Kidney epithelial cell (primary cell): ENCODE data around the gene XXYLT1. TPM values are rescaled to one million over a fixed set of nuclear protein-coding genes. Genes with fewer than 3 reads are reported as not detected.

Experiments used
- DNase-seq: peaks from one replicate; pipeline ENCODE4 v3.0.0-alpha.2; 2010; ENCODE audit warnings: low read depth
- H3K27me3 ChIP-seq: 2 replicates; pipeline ENCODE4 v1.6.0; 2011; ENCODE audit warnings: low read length; ENCODE audit not compliant: control insufficient read depth, insufficient read depth
- H3K36me3 ChIP-seq: 2 replicates; pipeline ENCODE4 v1.5.1; 2011; ENCODE audit warnings: low read length; ENCODE audit not compliant: control insufficient read depth, insufficient read depth
- H3K4me3 ChIP-seq: 2 replicates; pipeline ENCODE4 v1.5.1; 2011; ENCODE audit warnings: low read depth, mild to moderate bottlenecking, control low read depth, low read length
- total RNA-seq: library from RNA; depleted of rRNA; stranded (reverse); fragments of >200 nt; gene quantifications from 2 replicates; pipeline ENCODE4 v1.2.3, GENCODE V29; 2015
- TF ChIP-seq, protein P1 (sequence below): IDR thresholded peaks from 2 replicates; pipeline ENCODE4 v1.5.1; 2011; ENCODE audit warnings: mild to moderate bottlenecking, moderate library complexity, low read length, control low read depth, inconsistent platforms; ENCODE audit not compliant: insufficient read depth, poor library complexity, severe bottlenecking

XXYLT1 gene
- total RNA-seq, 1 donor from 2014 or later, result 18.7 TPM

DNA sequence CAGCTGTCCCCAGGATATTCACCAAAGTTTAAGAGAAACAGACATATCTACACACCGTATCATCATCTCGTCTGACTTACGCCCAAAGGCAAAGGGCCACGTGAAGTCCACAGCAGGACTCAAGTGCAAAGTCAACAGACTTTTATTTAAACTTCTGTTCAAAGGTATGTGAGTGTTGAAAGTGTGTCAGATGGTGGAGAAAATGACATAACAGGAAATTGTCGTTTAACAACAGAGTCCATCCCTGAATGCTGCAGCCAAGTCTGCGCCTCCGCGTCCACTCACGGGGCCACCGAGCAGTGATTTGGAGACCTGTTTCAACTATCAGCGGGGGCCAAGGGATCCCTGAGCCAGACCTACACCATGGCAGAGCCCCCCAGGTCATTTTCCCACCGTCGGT lies 165.6 kb downstream of the XXYLT1 start:
- no peak for DNase-seq
- H3K27me3 ChIP-seq, result no peaks in the 10 kb centered on the region
- H3K4me3 ChIP-seq, result no peak overlapping the region
- TF ChIP-seq, protein P1, sequence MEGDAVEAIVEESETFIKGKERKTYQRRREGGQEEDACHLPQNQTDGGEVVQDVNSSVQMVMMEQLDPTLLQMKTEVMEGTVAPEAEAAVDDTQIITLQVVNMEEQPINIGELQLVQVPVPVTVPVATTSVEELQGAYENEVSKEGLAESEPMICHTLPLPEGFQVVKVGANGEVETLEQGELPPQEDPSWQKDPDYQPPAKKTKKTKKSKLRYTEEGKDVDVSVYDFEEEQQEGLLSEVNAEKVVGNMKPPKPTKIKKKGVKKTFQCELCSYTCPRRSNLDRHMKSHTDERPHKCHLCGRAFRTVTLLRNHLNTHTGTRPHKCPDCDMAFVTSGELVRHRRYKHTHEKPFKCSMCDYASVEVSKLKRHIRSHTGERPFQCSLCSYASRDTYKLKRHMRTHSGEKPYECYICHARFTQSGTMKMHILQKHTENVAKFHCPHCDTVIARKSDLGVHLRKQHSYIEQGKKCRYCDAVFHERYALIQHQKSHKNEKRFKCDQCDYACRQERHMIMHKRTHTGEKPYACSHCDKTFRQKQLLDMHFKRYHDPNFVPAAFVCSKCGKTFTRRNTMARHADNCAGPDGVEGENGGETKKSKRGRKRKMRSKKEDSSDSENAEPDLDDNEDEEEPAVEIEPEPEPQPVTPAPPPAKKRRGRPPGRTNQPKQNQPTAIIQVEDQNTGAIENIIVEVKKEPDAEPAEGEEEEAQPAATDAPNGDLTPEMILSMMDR, result no peak
- H3K36me3 ChIP-seq, result no peaks in the 10 kb centered on the region

DNA sequence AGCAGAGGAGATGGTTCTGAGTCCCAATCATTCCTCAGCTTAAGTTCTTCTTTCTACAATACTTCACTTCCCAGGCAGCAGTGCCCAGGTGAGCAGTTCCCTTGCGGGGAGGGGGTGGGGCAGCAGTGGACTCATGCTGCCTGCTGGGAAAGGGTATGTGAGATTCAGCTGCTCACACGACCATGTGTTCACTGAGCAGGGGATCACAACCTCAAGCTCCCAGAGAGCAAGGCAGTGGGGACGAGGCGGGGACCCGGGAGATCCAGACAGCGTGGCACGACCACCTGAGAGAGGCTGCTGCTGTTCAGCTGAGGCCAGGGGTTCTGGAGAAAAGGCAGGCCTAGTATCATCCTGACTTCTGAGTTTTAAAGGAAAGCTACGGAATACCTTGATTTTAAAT lies 166.6 kb downstream of the XXYLT1 start:
- no peaks in the 10 kb centered on the region for H3K27me3 ChIP-seq
- no peak for DNase-seq
- TF ChIP-seq, protein P1, result no peak
- no peaks in the 10 kb centered on the region for H3K36me3 ChIP-seq
- no peak overlapping the region for H3K4me3 ChIP-seq

DNA sequence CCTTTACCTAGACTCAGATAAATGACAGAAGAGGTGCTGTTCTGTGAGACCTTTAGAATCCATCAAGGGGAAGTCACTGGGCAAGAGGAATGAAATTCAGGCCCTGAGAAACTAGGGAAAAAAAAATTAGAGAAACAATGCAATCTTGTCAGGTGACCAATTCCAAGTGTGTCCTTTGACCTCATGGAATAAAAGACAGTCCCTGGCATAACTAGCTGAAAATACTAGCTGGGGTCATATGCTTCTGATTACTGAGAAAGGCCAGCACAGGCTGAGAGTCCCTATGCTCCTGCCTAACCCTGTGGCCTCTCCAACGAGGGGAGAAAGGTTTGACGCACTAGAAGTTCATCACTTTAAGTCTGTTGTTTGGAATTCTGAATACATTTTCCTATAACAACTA lies 167.3 kb downstream of the XXYLT1 start:
- DNase-seq, result no peak
- Histone ChIP-seq H3K36me3 (no peaks in the 10 kb centered on the region), H3K27me3 (no peaks in the 10 kb centered on the region), H3K4me3 (no peak overlapping the region)
- TF ChIP-seq, protein P1, result no peak

DNA sequence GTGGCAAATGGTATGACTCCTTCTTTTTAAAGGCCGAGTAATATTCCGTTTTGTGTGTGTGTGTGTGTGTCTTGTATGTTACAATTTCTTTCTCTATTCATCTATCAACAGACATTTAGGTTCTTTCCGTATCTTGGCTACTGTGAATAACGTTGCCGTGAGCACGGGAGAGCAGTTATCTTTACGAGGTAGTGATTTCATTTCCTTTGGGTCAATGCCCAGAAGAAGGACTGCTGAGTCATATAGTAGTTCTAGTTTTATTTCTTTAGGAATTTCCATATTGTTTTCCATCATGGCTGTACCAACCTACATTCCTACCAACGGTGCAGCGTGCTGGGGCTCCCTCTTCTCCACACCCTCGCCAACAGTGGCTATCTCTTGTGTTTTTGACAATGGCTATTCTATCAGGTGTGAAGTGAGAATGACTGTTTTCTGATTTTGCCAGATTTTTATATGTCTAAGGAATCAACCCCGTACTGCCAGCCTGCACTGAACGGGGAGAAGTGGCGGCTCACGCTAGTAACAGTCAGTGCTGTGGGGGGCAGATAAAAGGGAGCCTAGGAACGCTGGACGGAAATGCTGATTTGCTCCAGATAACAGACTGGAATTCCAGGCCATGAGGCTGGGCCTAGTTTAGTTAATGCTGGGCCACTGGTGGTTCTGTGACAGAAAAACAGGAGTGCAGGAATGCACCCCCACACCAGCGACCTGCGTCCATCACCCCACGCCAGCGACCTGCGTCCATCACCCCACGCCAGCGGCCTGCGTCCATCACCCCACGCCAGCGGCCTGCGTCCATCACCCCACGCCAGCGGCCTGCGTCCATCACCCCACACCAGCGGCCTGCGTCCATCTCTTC lies 168.1 kb downstream of the XXYLT1 start:
- TF ChIP-seq, protein P1, result no peak
- DNase-seq, result no peak
- Histone ChIP-seq H3K4me3 (no peak overlapping the region), H3K36me3 (no peaks in the 10 kb centered on the region), H3K27me3 (no peaks in the 10 kb centered on the region)

DNA sequence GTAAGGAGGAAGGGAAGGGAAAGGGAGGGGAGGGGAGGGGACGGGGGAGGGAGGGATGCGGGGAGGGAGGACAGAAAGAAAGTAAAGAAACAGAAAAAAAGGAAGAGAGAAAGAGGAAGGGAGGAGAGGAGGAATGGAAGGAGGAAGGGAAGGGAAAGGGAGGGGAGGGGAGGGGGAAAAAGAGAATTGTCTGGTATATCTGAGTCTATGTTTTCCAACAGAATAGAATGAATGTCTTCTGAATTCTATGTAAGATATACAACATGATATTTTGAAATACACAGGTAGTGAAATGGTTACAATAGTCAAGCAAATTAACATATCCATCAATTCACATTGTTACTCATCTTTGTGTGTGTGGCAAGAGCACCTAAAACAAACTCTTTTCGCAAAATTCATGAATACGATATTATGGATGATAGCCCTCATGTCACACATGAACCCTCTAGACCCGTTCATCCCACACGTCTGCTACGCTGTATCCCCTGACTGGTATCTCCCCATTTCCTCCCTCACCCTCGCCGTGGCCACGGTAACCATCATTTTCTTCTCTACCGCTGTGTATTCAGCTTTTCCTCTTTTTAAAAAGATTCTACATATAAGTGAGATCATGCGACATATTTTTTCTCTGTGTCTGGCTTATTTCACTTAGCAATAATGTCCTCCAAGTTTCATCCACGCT lies 168.9 kb downstream of the XXYLT1 start:
- TF ChIP-seq, protein P1, result no peak
- Histone ChIP-seq H3K27me3 (no peaks in the 10 kb centered on the region), H3K36me3 (no peaks in the 10 kb centered on the region), H3K4me3 (no peak overlapping the region)
- no peak for DNase-seq
